Cortex of kidney (tissue), 1 donor: ENCODE data around the gene TMCO4.

Source experiments
- DNase-seq: peaks from one replicate; lab custom pipeline; 2025; lab: John Stamatoyannopoulos, UW

TMCO4 gene

GRCh38 chr1:19684677-19685076 lies 115.0 kb downstream of the TMCO4 start:
- no peak for DNase-seq

- DNase-seq, result no peak
Measured at GRCh38 chr1:19683351-19683750, 116.4 kb downstream of the TMCO4 start.

GRCh38 chr1:19682901-19683300 lies 116.8 kb downstream of the TMCO4 start:
- no peak for DNase-seq

GRCh38 chr1:19682257-19682656 lies 117.5 kb downstream of the TMCO4 start:
- DNase-seq, result no peak

- DNase-seq, result no peak
Measured at GRCh38 chr1:19680644-19681043, 119.1 kb downstream of the TMCO4 start.

GRCh38 chr1:19679691-19680090 lies 120.0 kb downstream of the TMCO4 start:
- DNase-seq, result no peak

- no peak for DNase-seq
Measured at GRCh38 chr1:19678931-19679453, 120.7 kb downstream of the TMCO4 start.

- DNase-seq, result no peak
Measured at GRCh38 chr1:19678493-19678892, 121.2 kb downstream of the TMCO4 start.

GRCh38 chr1:19676438-19676922 lies 123.2 kb downstream of the TMCO4 start:
- DNase-seq, result no peak

GRCh38 chr1:19675797-19676196 lies 123.9 kb downstream of the TMCO4 start:
- DNase-seq, result no peak

- DNase-seq, result no peak
Measured at GRCh38 chr1:19672237-19672636, 127.5 kb downstream of the TMCO4 start.

- DNase-seq, result no peak
Measured at GRCh38 chr1:19670787-19671186, 128.9 kb downstream of the TMCO4 start.

- no peak for DNase-seq
Measured at GRCh38 chr1:19668888-19669287, 130.8 kb downstream of the TMCO4 start.

GRCh38 chr1:19665496-19666465 lies 133.9 kb downstream of the TMCO4 start:
- no peak for DNase-seq

GRCh38 chr1:19665186-19665495 lies 134.6 kb downstream of the TMCO4 start:
- DNase-seq, result no peak

- no peak for DNase-seq
Measured at GRCh38 chr1:19664453-19665185, 135.1 kb downstream of the TMCO4 start, which contains the start of gene HTR6. Gene HTR6 (plus strand): TSS chr1:19664875. CDS start chr1:19665754, 879 bp downstream.

- no peak for DNase-seq
Measured at GRCh38 chr1:19662313-19662712, 137.4 kb downstream of the TMCO4 start.

- no peak for DNase-seq
Measured at GRCh38 chr1:19661721-19662228, 137.9 kb downstream of the TMCO4 start.

- no peak for DNase-seq
Measured at GRCh38 chr1:19658186-19658585, 141.5 kb downstream of the TMCO4 start.

- DNase-seq, result no peak
Measured at GRCh38 chr1:19657511-19657910, 142.2 kb downstream of the TMCO4 start.

GRCh38 chr1:19656780-19657466 lies 142.8 kb downstream of the TMCO4 start:
- no peak for DNase-seq
